ENCODE measurements around the gene PWP2. TPM values are rescaled to one million over a fixed set of nuclear protein-coding genes. Genes with fewer than 3 reads are reported as not detected.
A peak's percentile ranks its signal among the peaks of the same experiment; 100 is the strongest.
"Not testable (repeated sequence)": the region's sequence is repeated elsewhere in the genome, so short reads cannot be mapped to it uniquely, and the experiment has no call there.

PWP2 gene
- polyA plus RNA-seq, 2 of the 4 experiments (the other 2 are of a cell fraction): 5.8 to 9.8 TPM

DNA sequence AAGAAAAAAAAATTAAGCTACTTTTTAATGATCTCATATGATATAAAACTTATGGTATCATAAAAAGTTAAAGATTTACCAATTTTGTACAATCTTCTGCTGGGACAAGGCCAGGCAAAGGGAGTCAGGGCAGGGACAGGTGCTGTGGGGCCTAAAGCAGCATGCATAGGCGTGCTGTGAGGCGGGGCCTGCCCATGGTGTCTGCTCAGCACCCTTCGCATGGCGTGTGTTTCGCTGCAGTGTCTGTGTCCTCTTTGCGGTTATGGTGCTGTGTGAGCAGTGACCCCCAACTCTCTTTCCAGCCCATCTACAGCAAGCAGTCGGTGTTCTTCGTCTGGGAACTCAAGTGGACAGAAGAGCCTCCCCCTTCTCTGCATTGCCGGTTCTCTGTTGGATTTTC, 13.4 kb upstream of the PWP2 start:
- ChIA-PET CTCF (no interaction called here), POLR2A (no interaction called here)
- no peak for DNase-seq (ENCODE audit: low read depth in 1 of 2, low spot score in 1 of 2)
- WGBS (ENCODE audit: missing lambda C conversion rate): 88% methylated on average over 9 of the region's 9 CpGs
- Histone ChIP-seq H3K4me3 (no peak overlapping the region), H3K4me1 (no peaks in the 10 kb centered on the region), H3K4me2 (no peak overlapping the region), H3K9me3 (no peaks in the 10 kb centered on the region), H3K27ac (no peak overlapping the region)
- TF ChIP-seq, protein P1, sequence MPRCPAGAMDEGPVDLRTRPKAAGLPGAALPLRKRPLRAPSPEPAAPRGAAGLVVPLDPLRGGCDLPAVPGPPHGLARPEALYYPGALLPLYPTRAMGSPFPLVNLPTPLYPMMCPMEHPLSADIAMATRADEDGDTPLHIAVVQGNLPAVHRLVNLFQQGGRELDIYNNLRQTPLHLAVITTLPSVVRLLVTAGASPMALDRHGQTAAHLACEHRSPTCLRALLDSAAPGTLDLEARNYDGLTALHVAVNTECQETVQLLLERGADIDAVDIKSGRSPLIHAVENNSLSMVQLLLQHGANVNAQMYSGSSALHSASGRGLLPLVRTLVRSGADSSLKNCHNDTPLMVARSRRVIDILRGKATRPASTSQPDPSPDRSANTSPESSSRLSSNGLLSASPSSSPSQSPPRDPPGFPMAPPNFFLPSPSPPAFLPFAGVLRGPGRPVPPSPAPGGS (IDR thresholded peaks at IDR 0.05): no peak
- TF ChIP-seq, protein P2, sequence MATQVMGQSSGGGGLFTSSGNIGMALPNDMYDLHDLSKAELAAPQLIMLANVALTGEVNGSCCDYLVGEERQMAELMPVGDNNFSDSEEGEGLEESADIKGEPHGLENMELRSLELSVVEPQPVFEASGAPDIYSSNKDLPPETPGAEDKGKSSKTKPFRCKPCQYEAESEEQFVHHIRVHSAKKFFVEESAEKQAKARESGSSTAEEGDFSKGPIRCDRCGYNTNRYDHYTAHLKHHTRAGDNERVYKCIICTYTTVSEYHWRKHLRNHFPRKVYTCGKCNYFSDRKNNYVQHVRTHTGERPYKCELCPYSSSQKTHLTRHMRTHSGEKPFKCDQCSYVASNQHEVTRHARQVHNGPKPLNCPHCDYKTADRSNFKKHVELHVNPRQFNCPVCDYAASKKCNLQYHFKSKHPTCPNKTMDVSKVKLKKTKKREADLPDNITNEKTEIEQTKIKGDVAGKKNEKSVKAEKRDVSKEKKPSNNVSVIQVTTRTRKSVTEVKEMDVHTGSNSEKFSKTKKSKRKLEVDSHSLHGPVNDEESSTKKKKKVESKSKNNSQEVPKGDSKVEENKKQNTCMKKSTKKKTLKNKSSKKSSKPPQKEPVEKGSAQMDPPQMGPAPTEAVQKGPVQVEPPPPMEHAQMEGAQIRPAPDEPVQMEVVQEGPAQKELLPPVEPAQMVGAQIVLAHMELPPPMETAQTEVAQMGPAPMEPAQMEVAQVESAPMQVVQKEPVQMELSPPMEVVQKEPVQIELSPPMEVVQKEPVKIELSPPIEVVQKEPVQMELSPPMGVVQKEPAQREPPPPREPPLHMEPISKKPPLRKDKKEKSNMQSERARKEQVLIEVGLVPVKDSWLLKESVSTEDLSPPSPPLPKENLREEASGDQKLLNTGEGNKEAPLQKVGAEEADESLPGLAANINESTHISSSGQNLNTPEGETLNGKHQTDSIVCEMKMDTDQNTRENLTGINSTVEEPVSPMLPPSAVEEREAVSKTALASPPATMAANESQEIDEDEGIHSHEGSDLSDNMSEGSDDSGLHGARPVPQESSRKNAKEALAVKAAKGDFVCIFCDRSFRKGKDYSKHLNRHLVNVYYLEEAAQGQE (IDR thresholded peaks at IDR 0.05): no peak
- TF ChIP-seq FOXS1 (CRISPR knock-in tag; IDR thresholded peaks at IDR 0.05) (no peak), POLR2AphosphoS2 (conservative IDR thresholded peaks at IDR 0.05; ENCODE audit: low read length) (no peak), NFE2L2 (conservative IDR thresholded peaks at IDR 0.05; ENCODE audit: low read length) (no peak), HOXB5 (CRISPR knock-in tag; IDR thresholded peaks at IDR 0.05) (no peak), MAFK (IDR thresholded peaks at IDR 0.05; ENCODE audit: partially characterized antibody) (no peak), CHD2 (IDR thresholded peaks at IDR 0.05; ENCODE audit: low read length, partially characterized antibody) (no peak), CBX2 (IDR thresholded peaks at IDR 0.05; ENCODE audit: borderline replicate concordance, low read depth) (no peak)
- TF ChIP-seq, protein P3, sequence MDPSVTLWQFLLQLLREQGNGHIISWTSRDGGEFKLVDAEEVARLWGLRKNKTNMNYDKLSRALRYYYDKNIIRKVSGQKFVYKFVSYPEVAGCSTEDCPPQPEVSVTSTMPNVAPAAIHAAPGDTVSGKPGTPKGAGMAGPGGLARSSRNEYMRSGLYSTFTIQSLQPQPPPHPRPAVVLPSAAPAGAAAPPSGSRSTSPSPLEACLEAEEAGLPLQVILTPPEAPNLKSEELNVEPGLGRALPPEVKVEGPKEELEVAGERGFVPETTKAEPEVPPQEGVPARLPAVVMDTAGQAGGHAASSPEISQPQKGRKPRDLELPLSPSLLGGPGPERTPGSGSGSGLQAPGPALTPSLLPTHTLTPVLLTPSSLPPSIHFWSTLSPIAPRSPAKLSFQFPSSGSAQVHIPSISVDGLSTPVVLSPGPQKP (IDR thresholded peaks at IDR 0.05; ENCODE audit: low read depth, low read length): no peak
- FAIRE-seq: no peak
- no peak for ATAC-seq

DNA sequence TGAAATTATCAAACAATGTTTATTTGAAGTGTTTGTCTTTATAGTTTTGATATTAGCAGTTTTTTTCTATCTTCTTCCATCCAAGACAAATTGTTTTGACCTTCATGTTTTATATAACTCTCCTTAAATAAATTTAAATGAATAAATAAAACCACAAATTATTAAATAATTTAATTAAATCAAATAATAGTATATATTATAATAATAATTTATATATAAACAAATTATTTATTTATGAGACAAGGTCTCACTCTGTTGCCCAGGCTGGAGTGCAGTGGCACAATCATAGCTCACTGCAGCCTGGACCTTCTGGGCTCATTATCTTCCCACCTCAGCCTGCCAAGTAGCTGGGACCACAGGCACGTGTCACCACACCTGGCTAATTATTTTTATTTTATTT, 12.4 kb upstream of the PWP2 start:
- TF ChIP-seq, protein P4, sequence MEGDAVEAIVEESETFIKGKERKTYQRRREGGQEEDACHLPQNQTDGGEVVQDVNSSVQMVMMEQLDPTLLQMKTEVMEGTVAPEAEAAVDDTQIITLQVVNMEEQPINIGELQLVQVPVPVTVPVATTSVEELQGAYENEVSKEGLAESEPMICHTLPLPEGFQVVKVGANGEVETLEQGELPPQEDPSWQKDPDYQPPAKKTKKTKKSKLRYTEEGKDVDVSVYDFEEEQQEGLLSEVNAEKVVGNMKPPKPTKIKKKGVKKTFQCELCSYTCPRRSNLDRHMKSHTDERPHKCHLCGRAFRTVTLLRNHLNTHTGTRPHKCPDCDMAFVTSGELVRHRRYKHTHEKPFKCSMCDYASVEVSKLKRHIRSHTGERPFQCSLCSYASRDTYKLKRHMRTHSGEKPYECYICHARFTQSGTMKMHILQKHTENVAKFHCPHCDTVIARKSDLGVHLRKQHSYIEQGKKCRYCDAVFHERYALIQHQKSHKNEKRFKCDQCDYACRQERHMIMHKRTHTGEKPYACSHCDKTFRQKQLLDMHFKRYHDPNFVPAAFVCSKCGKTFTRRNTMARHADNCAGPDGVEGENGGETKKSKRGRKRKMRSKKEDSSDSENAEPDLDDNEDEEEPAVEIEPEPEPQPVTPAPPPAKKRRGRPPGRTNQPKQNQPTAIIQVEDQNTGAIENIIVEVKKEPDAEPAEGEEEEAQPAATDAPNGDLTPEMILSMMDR (IDR thresholded peaks at IDR 0.05): no peak
- TF ChIP-seq MYC (IDR thresholded peaks at IDR 0.05; ENCODE audit: borderline replicate concordance, low read length): no peak
- no peak for TF ChIP-seq HDAC2 (IDR thresholded peaks at IDR 0.05)
- no peak for TF ChIP-seq JUNB (IDR thresholded peaks at IDR 0.05)
- no peak for TF ChIP-seq NPAS2 (CRISPR knock-in tag; IDR thresholded peaks at IDR 0.05; ENCODE audit: borderline replicate concordance)
- no peak for TF ChIP-seq ZNF302 (CRISPR knock-in tag; IDR thresholded peaks at IDR 0.05)
- TF ChIP-seq, protein P3 (IDR thresholded peaks at IDR 0.05; ENCODE audit: low read depth, low read length): no peak
- no peak for FAIRE-seq
- 68% methylated on average over 1 of the region's 1 CpG for WGBS (ENCODE audit: missing lambda C conversion rate)

DNA sequence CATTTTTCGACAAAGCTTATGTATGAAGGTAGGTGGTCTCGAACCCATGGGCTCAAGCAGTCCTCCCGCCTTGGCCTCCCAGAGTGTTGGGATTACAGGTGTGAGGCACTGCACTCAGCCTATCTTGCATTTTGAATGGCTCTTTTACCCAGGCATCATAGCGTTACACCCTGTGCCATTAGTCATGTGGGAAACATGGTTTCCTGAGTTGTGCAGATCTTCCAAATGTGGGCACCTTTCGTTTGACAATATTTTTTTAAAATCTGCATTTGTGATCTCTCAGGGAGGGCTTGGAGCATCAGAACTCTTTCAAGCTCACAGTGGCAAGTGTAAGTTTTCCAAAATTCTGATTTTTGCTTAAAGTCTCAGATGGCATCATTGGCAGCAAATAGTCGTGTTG, 8.7 kb upstream of the PWP2 start:
- H3K27ac ChIP-seq; ATAC-seq; POLR2A ChIA-PET; H3K4me1 ChIP-seq; DNase-seq (ENCODE audit: low read depth in 1 of 2, low spot score in 1 of 2); CTCF ChIA-PET; H3K4me3 ChIP-seq; H3K4me2 ChIP-seq; H3K9me3 ChIP-seq; FAIRE-seq: not testable (repeated sequence)
- no CpG with 5 or more reads among the region's 6 CpGs for WGBS (ENCODE audit: missing lambda C conversion rate)

More for the DNA sequence above, 12.4 kb upstream of the PWP2 start:
- ATAC-seq (no peak), DNase-seq (ENCODE audit: low read depth in 1 of 2, low spot score in 1 of 2) (no peak)
- no peak overlapping the region for H3K4me2 ChIP-seq
- no peak overlapping the region for H3K4me3 ChIP-seq
- POLR2A ChIA-PET: no interaction called here
- no peak overlapping the region for H3K27ac ChIP-seq
- no peaks in the 10 kb centered on the region for H3K4me1 ChIP-seq
- CTCF ChIA-PET: no interaction called here
- no peaks in the 10 kb centered on the region for H3K9me3 ChIP-seq

DNA sequence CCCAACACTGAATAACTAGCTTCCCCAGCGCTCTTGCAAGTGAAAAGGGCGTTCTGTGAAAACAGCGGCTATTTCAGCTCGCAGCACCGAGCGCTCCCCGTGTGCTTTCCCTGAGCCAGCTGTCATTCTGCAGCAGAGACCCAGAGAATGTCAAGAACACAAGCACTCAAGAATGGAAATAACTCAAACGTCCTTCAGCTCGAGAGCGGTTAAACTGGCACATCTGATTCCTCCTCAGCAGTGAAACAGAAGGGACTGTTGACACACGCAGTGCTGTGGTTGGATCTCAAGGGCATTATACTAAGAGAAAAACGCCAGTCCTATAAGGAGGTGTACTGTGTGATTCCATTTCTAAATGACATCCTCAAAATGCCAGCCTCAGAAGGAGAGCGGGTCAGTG, 8.2 kb upstream of the PWP2 start:
- POLR2A ChIA-PET; ATAC-seq; H3K4me2 ChIP-seq; CTCF ChIA-PET; H3K4me1 ChIP-seq; H3K9me3 ChIP-seq; H3K4me3 ChIP-seq; DNase-seq (ENCODE audit: low read depth in 1 of 2, low spot score in 1 of 2); FAIRE-seq; H3K27ac ChIP-seq: not testable (repeated sequence)
- WGBS (ENCODE audit: missing lambda C conversion rate): no CpG with 5 or more reads among the region's 13 CpGs

DNA sequence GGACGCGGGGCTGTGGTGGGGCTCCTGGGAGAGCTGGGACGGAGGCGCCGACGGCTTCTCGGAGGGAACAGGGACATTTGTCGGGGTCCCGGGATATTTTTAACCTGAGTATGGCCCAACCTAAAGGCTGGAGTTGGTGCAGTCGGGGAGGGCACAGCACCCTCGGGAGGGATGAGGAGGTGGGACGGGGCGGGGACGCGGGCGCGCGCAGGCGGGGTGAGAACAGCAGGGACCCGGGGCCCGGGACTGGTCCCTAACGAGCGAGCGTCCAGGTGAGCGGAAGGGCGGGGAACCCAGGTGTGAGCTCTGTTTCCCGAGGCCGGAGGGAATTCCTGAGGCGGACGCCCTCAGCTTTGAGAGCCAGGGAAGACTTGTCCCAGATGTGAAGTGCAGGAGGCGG, 390 bp downstream of the PWP2 start:
- CTCF ChIA-PET; H3K4me3 ChIP-seq; POLR2A ChIA-PET; H3K4me2 ChIP-seq; H3K4me1 ChIP-seq; H3K9me3 ChIP-seq; FAIRE-seq; DNase-seq (ENCODE audit: low read depth in 1 of 2, low spot score in 1 of 2): not testable (repeated sequence)
- WGBS (ENCODE audit: missing lambda C conversion rate): no CpG with 5 or more reads among the region's 31 CpGs
- peak overlapping the region in 1 of 2 experiments; percentile 66; a peak in 1 of 6 replicates for H3K27ac ChIP-seq
- ATAC-seq: peak; percentile 73 to 80; a peak in 4 of 6 replicates

Measured in A549 (cell line).